Astrocyte (in vitro differentiated cells and primary cell): ENCODE data around the gene TSPAN15.

Experiments
- EZH2 ChIP-seq: IDR thresholded peaks from 2 replicates; pipeline ENCODE4 v1.6.1; 2012; ENCODE audit warnings: mild to moderate bottlenecking, low read length, inconsistent platforms; ENCODE audit not compliant: insufficient read depth
- TF ChIP-seq, protein P1 (sequence below): IDR thresholded peaks from 2 replicates; pipeline ENCODE4 v1.5.1; 2011; ENCODE audit warnings: low read depth, mild to moderate bottlenecking, inconsistent platforms, low read length, moderate library complexity; ENCODE audit not compliant: insufficient read depth

DNA sequence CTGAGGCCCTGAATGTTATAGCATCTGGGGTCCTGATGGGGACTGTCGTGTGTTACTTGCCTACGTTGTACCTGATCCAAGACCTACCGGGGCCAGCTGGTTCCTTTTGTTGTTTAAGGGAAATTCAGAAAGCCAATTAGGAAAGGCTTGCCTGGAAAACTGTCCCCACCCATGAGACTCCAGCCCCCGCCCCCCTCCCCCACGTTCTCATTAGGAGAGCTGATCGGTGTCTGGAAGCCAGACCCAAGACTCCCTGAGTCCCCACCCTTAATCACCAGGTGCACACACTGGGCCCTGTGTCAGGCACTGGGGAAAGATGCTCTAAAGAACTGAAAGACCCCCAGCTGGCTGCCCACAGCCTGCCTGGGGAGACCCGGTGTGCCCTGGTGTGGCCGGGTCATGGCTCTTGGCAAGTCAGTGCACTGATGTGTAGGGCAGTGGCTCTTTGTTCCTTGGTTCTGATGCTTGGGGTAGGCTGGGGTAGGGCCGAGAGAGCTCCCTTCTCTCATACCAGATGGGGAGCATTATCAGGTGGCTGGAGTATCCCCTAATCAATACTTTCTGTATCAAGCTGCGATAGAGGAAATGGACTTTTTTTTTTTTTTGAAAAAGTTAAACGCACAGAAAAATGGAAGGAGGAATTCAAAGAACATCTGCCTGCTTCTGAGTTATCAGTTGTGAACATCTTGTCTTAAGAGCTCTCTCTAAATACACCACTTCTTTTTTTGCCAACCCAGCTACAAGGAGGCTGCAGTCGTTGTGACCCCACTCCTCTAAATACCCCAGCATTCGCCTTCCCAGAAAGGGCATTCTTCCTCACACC is 16.9 kb downstream of the TSPAN15 start:
- TF ChIP-seq, protein P1, sequence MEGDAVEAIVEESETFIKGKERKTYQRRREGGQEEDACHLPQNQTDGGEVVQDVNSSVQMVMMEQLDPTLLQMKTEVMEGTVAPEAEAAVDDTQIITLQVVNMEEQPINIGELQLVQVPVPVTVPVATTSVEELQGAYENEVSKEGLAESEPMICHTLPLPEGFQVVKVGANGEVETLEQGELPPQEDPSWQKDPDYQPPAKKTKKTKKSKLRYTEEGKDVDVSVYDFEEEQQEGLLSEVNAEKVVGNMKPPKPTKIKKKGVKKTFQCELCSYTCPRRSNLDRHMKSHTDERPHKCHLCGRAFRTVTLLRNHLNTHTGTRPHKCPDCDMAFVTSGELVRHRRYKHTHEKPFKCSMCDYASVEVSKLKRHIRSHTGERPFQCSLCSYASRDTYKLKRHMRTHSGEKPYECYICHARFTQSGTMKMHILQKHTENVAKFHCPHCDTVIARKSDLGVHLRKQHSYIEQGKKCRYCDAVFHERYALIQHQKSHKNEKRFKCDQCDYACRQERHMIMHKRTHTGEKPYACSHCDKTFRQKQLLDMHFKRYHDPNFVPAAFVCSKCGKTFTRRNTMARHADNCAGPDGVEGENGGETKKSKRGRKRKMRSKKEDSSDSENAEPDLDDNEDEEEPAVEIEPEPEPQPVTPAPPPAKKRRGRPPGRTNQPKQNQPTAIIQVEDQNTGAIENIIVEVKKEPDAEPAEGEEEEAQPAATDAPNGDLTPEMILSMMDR = no peak
- no peak for TF ChIP-seq EZH2
